ENCODE data around the gene ITPKB.
"Not testable (repeated sequence)": the region's sequence is repeated elsewhere in the genome, so short reads cannot be mapped to it uniquely, and the experiment has no call there.

The ITPKB gene

DNA sequence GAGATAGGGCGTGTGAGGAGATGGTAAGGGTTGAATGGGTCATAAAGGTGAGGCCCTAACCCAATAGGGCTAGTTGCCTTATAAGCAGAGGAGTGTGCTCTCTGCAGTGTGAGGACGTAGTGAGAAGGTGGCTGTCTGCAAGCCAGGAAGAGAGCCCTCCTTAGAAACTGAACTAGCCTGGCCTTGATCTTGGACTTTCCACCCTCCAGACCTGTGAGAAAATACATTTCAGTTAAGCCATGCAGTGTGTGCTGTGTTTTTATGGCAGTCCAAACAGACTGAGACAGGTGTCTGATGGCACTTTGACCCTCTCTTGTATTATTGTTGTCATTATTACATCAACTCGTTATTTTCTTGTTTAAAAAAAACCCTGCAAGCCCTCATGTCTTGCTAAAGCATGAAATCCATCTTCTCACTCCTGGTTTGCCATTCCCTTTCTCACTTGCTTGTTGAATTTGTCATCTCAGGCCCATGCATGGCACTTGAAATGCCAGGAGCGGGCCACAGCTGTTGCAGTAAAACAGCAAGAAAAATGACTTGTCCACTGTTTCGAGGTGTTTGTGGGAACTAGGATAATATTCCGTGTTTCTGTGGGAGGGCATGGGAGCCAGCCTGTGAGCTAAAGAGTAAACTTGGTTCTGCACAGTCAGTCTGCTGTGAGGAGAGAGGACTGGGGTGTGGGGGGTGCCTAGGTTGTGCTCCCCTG, 111.9 kb downstream of the ITPKB start:
- no peak overlapping the region for H3K4me3 ChIP-seq (ENCODE audit: low read depth, low read length)

DNA sequence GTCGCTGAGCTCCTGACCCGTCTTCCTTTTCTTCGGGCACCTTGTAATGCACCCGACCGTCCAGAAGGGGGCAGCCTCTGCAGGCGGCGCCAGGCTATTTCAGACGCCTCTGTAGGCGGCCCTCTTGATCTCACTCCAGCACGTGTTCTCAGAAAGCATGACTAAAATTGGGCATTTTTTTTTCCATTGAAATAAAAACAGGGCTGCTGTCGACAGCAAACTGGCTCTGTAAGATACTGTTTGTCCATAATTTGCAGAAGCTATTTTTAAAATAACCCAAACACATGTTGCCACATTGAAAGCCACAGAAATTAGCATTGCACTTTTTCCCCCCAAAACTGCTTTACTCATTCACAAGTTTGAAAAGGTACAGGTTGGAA, 112.5 kb downstream of the ITPKB start:
- no peak overlapping the region for H3K4me3 ChIP-seq (ENCODE audit: low read depth, low read length)

DNA sequence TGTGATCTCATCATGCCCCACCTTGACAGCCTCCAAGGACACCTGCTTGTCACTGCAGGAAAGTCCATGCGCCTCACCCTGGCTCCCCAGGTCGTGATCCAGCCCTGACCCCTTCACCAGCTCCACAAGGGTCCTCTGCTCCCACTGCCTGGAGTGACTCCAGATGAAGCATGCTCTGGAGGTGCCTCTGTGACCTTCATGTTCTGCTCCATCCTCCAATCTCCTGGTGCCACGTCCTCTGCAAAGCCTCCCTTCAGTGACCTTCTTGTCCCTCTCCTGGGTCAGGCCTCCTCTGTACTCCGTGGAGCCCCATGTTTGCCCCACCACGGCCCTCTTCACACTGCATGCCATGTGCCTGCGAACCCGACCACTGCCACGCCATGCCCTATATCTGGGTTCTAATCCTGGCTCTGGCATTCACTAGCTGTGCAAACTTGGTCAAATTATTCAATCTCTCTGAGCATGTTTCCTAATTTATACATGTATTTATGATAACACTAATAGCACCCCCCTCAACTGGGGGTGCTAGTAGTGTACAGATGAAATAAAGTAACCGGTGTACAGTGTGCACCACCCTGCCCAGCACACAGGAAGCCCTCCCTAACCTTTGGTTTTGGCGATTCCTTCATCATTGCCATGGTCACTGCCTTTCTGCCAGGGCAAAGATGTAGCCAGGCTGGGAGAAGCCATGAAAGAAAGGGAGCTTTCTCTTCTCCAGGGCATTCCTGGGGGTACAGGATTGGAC, 113.1 kb downstream of the ITPKB start:
- H3K4me3 ChIP-seq (ENCODE audit: low read depth, low read length), result no peak overlapping the region

DNA sequence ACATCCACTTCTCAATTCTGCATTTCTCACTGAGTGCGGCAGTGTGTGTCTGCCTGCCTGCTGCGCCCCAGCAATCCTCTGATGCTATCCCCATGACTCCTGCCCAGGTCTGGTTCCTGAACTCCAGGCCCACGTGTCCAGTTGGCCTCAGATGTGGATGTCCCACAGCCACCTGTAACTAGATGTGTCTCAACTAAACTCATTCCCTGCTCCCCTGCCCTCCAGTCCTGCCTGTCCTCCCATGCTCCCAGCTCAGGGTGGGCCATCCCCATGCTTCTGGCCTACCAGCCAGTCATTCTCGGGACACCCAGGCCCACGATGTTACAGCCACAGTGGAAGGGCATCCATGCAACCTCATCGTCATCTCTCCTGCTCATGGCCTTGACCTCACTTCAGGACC, 113.8 kb downstream of the ITPKB start:
- no peak overlapping the region for H3K4me3 ChIP-seq (ENCODE audit: low read depth, low read length)

DNA sequence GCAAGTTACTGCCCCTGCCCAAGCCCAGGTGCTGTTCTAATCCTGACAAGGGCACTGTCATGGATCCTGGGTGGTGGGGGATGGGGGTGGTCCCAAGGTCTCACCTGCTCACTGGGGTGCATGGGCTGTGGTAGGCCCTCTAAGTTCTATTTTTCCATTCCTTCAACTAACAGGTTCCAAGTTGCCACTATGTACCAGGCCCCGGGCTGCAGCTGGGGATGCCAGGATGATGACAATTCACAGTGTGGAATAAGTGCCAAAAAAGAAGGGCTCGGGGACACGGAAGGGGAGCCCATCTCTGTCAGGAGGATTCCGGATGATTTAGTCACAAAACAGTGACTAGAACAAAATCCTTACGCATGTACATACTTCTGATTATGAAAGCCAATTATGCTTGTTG, 114.6 kb downstream of the ITPKB start:
- H3K4me3 ChIP-seq (ENCODE audit: low read depth, low read length), result no peak overlapping the region

DNA sequence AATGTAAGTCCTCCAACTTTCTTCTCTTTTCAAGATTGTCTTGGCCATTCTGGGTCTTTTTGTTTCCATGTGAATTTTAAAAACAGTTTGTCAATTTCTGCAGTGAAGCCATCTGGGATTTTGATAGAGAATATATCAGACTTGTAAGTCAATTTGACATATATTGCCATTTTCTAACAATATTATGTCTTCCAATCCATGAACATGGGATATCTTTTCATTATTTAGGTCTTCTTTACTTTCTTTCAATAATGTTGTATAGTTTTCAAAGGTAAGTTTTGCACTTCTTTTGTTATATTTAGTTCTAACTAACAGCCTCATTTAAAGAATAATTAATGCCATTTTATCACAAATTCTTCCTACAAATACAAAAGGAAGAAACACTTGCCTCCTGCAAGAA, 117.1 kb downstream of the ITPKB start:
- no peak overlapping the region for H3K4me3 ChIP-seq (ENCODE audit: low read depth, low read length)

DNA sequence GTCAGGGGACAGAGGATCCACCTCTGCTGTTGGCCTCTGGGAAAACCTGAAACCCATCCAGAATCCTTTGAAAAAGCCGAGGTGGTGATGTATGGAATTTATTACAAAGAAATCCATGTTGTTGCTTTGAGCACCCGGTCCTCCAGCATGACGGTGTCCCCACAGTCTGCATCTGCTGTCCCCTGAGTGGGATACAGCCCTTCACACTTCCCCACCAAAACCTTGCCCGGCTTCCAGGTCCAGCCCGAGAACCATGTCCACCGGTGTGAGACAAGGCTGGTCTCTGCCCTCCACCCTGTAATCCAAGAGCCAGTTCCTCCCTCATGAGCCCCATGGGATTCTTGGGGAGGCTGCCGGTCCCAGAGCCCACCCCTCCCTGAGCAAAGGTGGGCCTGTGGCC, 120.1 kb downstream of the ITPKB start:
- no peak overlapping the region for H3K4me3 ChIP-seq (ENCODE audit: low read depth, low read length)

DNA sequence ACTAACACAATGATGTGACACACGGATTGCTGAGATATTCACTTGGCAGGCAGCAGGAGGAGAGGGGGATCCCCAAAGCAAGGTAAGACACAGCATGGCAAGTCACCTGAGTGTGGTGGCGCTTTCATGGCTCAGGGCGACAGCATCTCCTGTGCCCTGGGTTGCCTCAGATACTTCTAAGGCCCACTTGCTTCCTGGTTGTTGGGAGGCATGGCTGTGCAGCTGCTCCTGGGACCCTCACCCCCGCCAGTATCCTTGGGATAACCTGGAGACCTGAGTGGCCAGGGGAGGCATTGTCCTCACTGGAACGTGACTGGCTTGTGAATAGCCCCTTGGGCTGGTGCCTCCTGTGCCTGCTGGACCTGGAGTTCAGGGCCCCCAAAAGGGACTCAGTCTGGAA, 120.7 kb downstream of the ITPKB start:
- no peak overlapping the region for H3K4me3 ChIP-seq (ENCODE audit: low read depth, low read length)

DNA sequence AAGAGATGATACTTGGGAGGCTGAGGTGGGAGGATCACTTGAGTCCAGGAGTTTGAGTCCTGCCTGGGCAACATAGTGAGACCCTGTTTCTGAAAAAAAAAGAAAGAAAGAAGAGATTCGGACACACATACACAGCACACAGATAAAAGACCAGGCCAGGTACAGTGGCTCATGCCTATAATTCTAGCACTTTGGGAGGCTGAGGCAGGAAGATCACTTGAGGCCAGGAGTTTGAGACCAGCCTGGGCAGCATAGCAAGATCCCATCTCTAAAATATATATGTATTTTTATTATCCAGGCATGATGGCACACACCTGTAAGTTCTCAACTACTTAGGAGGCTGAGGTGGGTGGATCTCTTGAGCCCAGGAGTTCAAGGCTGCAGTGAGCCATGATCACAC, 121.4 kb downstream of the ITPKB start:
- not testable (repeated sequence) for H3K4me3 ChIP-seq (ENCODE audit: low read depth, low read length)

DNA sequence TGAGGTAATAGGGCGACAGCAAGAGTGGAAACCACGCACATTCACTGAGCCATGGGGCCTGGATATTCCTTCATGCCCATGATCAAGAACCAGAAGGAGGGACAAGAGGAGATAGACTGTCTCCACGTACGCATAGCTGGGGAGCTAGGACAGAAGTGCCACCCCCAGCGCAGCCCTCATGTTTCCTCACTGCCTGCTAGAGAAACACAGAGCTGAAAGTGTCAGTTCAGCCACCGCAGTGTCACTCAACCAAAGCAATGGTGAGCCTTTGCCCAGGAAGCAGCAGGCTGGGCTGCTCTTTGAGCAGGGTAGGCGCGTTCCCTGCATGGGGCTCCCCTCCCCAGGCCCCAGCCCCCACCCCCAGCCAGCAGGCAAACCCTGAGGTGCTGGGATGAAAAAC, 122.0 kb downstream of the ITPKB start:
- H3K4me3 ChIP-seq (ENCODE audit: low read depth, low read length), result no peak overlapping the region

DNA sequence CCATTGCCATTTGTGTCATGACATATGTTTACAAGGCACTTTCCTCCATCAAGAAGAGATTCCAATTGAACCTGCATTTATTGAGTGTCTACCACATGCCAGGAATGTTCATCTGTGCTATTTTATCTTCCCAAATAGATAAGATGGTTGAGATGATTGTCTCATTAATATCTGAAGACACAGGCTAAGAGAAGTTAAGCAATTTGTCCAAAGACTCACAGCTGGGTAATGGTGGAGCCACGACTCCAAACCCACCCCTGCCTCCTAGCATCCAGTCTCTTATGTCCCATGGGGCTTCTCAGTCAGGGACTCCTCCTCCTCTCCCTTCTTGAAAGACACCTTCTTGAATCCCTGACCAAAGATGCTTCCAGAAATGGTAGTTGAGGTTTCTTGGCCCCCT, 122.4 kb downstream of the ITPKB start:
- no peak overlapping the region for H3K4me3 ChIP-seq (ENCODE audit: low read depth, low read length)

DNA sequence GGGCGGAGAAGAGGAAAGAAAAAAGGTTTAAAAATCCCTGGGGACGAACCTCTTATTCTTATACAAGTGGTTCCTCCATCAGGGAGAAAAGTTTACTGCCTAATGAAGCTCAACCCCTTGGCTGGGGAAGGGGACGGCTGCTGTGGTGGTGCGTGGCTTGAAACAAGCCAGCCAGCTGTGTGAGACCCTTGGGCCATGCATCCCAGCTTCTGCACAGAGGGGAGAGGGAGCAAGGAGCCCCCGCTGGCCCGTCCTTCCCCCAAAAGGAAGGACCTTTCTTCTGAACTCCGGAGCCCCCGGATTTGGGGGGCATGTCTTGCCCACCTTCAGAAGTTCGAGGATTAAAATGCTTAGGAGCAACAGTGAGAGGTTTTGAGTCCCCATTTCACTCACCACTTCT, 123.2 kb downstream of the ITPKB start:
- no peak overlapping the region for H3K4me3 ChIP-seq (ENCODE audit: low read depth, low read length)

DNA sequence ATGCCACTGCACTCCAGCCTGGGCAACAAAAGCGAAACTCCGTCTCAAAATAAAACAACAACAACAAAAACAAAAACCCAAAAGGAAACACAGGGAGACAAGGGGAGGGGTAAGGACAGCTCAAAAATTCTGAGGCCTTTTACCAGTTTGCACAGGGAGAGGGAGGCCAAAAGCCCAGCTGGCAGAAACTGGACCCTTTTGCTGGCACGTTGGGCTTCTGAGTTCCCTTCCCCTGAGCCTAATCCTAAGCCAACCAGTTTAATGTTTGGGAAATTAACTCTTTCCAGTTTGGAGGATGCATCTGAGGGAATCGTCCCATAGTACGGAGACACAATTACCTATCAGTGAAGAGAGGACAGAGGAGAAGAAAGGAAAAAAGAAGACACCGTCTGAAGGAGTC, 127.1 kb downstream of the ITPKB start:
- not testable (repeated sequence) for H3K4me3 ChIP-seq (ENCODE audit: low read depth, low read length)

DNA sequence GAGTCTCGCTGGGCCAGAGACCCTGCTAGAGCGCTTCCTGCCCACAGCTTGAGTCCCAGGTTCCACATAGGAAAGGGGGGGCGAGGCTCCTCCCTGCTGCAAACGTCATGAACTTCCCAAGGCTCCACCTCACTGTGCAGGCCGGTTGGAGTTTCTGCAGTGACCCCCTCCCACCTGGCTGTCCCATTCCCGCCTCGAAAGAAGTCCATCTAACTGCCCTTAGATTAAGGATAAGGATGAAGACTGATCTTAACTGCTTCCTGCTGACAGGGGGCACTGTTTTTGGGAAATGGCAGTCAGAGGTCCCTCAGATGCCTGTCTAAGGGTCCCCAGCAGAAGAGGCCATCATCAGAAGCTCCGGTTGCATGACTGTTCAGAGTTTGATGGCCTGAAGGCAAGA, 127.8 kb downstream of the ITPKB start:
- no peak overlapping the region for H3K4me3 ChIP-seq (ENCODE audit: low read depth, low read length)

DNA sequence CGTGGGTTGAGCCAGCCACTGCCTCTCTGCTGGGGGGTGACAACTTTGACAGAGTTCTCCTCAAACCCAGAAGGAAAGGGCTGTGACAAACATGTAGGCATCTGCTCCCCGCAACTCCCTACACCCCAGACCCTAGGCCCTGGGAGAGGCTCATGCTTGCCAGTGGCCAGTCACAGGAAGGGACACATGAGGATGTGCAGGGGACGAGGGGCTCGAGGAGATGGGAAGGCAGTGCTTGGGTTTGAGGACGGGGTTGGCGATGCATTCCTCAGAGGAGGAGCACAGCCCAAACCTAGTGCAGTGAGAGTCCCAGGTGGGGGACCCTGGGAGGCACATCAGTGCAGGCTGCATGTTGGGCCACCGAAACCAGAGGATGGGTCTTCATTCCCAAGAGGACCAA, 128.4 kb downstream of the ITPKB start:
- no peak overlapping the region for H3K4me3 ChIP-seq (ENCODE audit: low read depth, low read length)

DNA sequence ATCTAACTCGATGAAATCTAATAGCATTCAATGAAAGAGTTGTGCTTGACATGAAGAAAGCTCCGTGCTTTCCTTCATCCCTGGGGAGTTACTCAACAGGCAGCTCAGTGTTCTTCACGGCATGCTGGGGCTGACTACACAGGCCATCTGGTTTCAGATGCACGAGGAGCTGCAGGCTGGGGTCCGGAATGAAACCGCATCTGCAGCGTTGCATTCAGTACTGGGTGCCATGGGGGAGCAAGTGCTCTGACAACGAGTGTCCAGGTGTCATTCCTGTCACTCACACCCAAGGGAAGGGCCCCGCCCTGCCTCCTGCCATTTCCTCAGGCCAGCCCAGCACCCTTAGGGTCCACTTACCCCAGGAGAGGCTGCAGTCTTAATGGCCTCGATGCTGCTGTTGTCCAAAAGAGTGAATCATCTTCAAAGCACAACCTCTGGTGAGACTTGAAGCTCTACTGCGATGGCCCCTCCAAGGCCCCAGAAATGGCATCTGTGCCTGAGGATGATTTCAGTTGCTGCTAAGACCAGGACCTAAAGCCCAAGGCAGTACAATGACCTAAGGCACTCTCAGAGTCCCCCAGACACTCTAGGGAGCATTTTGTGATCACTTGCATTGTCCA, 129.1 kb downstream of the ITPKB start:
- no peak overlapping the region for H3K4me3 ChIP-seq (ENCODE audit: low read depth, low read length)

DNA sequence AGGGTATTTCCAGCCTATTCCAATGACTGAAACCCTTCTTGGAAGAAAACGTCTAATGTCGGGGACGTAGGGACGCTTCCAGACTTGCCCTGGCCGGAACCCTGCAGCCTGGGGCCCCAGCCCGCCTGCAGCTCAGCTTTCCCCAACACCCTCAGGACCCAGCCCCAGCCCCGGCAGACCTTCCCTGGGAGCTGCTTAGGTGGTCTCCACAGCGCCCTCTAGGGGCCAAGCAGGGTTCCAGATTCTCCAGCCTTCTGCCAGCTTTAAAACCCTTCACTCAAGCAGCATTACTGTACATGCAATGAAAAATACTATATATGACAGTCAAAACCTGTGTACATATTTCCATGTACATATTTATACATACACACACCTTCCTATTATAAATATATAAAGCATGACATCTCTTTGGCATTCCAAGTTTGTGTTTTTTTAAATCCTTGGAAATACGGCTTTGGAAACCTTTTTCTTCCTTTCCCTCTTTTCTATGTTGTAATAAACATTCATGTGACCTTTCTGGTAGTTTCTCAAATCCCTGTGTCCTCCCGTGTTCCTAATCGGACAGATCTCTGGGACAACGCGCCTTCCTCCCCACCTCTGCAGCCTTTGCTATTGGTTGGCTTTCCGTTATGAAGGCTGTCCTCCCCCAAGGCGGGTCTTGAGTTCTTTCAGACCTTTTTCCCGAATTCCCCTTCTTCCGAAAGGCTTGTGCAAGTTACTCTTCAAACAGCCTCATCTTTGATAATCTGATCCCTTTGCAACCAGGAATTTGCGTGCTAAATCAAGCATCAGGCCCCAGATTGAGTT, 130.2 kb downstream of the ITPKB start:
- no peak overlapping the region for H3K4me3 ChIP-seq (ENCODE audit: low read depth, low read length)

DNA sequence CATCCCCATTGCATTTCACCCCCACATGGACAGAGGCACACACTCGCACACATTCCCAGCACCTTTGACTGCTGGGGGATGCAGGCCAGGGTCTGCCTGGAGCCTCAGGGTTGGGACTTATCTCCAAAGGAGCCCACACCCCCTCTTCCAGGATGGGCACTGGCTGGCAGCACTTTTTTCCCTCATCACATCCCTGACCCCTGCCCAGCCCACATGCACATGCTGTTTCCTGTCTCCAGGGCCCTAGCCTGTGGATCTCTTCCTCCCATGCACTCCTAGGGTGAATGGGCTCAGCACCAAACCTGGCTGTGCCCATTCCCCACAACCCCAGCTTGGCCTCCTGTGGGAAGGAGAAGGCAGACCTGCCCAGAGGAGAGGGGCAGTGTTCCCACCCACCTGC, 131.3 kb downstream of the ITPKB start:
- no peak overlapping the region for H3K4me3 ChIP-seq (ENCODE audit: low read depth, low read length)

DNA sequence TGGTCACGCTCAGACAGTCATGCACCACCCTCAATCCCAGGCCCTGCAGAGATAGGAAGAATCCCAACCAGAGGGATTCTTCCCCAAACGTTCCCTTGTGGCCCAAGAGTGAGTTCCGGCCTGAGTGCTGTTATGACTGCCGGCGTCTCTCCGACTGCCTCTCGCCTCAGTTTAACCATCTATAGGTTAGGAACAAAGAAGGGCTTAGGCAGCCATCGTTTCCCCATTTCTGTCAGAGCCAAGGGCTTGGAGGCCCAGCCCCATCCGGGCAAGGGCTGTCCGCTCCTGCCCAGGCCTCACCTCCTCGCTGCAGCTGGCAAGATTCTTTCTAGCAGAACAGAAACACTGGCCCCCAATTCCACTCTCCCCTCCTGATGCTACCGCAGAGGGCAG, 131.8 kb downstream of the ITPKB start:
- no peak overlapping the region for H3K4me3 ChIP-seq (ENCODE audit: low read depth, low read length)

DNA sequence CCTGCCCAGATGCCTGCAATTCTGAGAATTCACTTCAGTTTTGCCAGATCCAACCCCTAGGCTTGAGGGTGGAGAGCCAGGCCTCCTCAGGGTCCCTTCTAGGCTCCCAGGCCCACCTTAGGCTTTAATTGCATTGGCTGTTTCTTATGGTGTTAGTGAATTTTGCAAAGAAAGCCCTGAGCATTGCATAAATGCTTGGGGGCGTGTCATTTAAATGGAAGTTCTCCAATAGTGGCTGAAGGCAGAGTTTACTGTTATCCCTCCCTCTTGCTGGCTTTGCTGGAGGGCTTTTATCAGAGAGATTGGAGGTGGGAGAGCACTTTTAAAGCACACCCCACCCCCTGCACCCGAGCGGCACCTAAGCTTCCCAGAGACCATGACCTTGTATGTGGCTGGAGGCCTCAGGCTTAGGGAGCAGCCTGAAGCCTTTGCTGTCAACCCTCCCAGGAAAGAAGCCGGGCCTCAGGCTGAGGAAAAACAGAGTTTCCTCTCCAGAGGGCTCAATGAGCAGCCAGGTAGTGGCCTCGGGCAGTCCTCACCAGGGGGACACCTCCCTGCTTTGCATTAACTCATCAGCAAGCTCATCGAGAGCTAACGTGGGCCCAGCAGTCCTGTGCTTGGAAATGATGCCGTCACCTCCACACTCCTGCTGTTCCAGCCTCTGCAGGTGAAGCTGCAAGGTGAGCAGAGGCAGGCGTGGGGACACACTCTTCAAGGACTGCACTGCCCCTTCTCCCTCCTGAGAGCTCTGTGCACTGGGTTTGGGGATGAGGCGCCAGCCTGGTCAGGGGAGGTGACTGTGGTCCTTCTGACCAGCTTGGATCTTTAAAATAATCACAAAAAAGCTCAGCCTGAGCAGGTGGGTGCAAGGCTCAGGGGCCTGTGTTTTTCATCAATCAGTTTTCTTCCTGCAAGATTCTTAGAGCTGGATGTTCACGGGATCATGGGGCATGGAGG, 132.5 kb downstream of the ITPKB start:
- no peak overlapping the region for H3K4me3 ChIP-seq (ENCODE audit: low read depth, low read length)
